HCT116 (cell line): ENCODE data around the gene CHAC1. TPM values are rescaled to one million over a fixed set of nuclear protein-coding genes. Genes with fewer than 3 reads are reported as not detected.

Experiments used
- ATAC-seq: fragments of 200-7000 bp; cut with Tn5 transposase; 2 replicates; pipeline ENCODE4 v1.9.1; 2020; ENCODE audit warnings: mild to moderate bottlenecking, moderate library complexity
- BruUV-seq: library from RNA; stranded (reverse); fragments of 400-500 nt; replicated peaks from 2 replicates; lab custom pipeline; 2021; lab: Mats Ljungman, UMichigan
- CTCF ChIA-PET: fragments of 300-600 bp; sonication (Branson Sonifier 250); formaldehyde crosslinking; loops from one replicate; lab custom pipeline; 2021; ENCODE audit warnings: antibody characterized with exemption; lab: Charles Lee
- POLR2A ChIA-PET: fragments of 300-600, 350-600 bp; sonication (Branson Sonifier 250); formaldehyde crosslinking; loops from one replicate; lab custom pipeline; 2021; ENCODE audit warnings: antibody characterized with exemption; lab: Charles Lee
- RAD21 ChIA-PET, 2 experiments: fragments of 300-600 bp; sonication (Branson Sonifier 250); formaldehyde crosslinking; loops; one replicate each; lab custom pipeline; 2023; ENCODE audit warnings: low total read pairs in 2 of 2; ENCODE audit not compliant: uncharacterized antibody in 2 of 2, unreplicated experiment in 2 of 2, low non-redundant PET in 1 of 2; lab: Charles Lee
- DNase-seq: peaks from one replicate; pipeline ENCODE4 v3.0.0-alpha.2; 2010; ENCODE audit warnings: low read depth, low spot score
- H2AFZ ChIP-seq: fragments of 200-600 bp; shearing (Covaris generic), sonication (generic); 2 replicates; pipeline ENCODE4 v1.6.1; 2017; ENCODE audit warnings: low read depth, mixed run types, mixed read lengths, antibody characterized with exemption, low read length; ENCODE audit not compliant: poor library complexity, severe bottlenecking
- H3K27ac ChIP-seq: 2 replicates; pipeline ENCODE4 v1.5.1; 2012; ENCODE audit warnings: low read depth, low read length
- H3K27me3 ChIP-seq: fragments of 200-600 bp; sonication (generic); 2 replicates; pipeline ENCODE4 v1.6.1; 2016; ENCODE audit warnings: mixed run types, low read length, mixed read lengths; ENCODE audit not compliant: insufficient read depth
- H3K36me3 ChIP-seq, 2 experiments: fragments of 200-500 bp in 1 of 2; fragments of 200-600 bp in 1 of 2; sonication (Bioruptor generic) in 1 of 2; sonication (generic) in 1 of 2; 2 replicates each; pipeline versions ENCODE4 v1.5.1 to v1.6.1; 2014 to 2016; ENCODE audit warnings: low read length in 2 of 2, inconsistent platforms in 1 of 2, mixed read lengths in 1 of 2, mixed run types in 1 of 2; ENCODE audit not compliant: insufficient read depth in 2 of 2, control insufficient read depth in 1 of 2
- H3K4me1 ChIP-seq, 2 experiments: fragments of 200-600 bp in 1 of 2; sonication (generic) in 1 of 2; 2 replicates each; pipeline versions ENCODE4 v1.5.1 to v1.6.1; 2012 to 2017; ENCODE audit warnings: low read length in 2 of 2, inconsistent platforms in 1 of 2, mild to moderate bottlenecking in 1 of 2, mixed read lengths in 1 of 2, mixed run types in 1 of 2, moderate library complexity in 1 of 2; ENCODE audit not compliant: insufficient read depth in 2 of 2, control insufficient read depth in 1 of 2
- H3K4me2 ChIP-seq: fragments of 200-600 bp; sonication (generic); 2 replicates; pipeline ENCODE4 v1.6.1; 2017; ENCODE audit warnings: mixed run types, low read length, mixed read lengths
- H3K4me3 ChIP-seq, 2 experiments: fragments of 200-600 bp in 1 of 2; sonication (generic) in 1 of 2; replicated peaks in 1 of 2; 2 replicates each; pipeline ENCODE4 v1.5.1; 2011 to 2016; ENCODE audit warnings: low read length in 2 of 2, control low read depth in 1 of 2, low read depth in 1 of 2, mild to moderate bottlenecking in 1 of 2, mixed read lengths in 1 of 2, mixed run types in 1 of 2
- H3K79me2 ChIP-seq: fragments of 200-600 bp; sonication (generic); 2 replicates; pipeline ENCODE4 v1.6.1; 2017; ENCODE audit warnings: mild to moderate bottlenecking, mixed run types, low read length, moderate library complexity, mixed read lengths; ENCODE audit not compliant: insufficient read depth
- H3K9ac ChIP-seq: fragments of 200-600 bp; sonication (generic); 2 replicates; pipeline ENCODE4 v1.6.1; 2016; ENCODE audit warnings: low read length, mixed read lengths
- H3K9me2 ChIP-seq: fragments of 200-600 bp; sonication (generic), shearing (Covaris generic); 2 replicates; pipeline ENCODE4 v1.6.1; 2017; ENCODE audit warnings: mixed run types, mild to moderate bottlenecking, moderate library complexity; ENCODE audit not compliant: insufficient read depth
- H3K9me3 ChIP-seq, 2 experiments: fragments of 200-500 bp in 1 of 2; fragments of 200-600 bp in 1 of 2; sonication (Bioruptor generic) in 1 of 2; sonication (generic) in 1 of 2; 2 replicates each; pipeline ENCODE4 v1.6.1; 2014 to 2017; ENCODE audit warnings: low read length in 2 of 2, mixed read lengths in 2 of 2, inconsistent platforms in 1 of 2, low read depth in 1 of 2, mild to moderate bottlenecking in 1 of 2, mixed run types in 1 of 2, moderate library complexity in 1 of 2; ENCODE audit not compliant: control insufficient read depth in 1 of 2, insufficient read depth in 1 of 2
- H4K20me1 ChIP-seq: fragments of 200-600 bp; sonication (generic), shearing (Covaris generic); 2 replicates; pipeline ENCODE4 v1.6.1; 2017; ENCODE audit warnings: mixed run types, mild to moderate bottlenecking, moderate library complexity; ENCODE audit not compliant: insufficient read depth
- CEBPB ChIP-seq: IDR thresholded peaks from 2 replicates; pipeline ENCODE4 v1.6.1; 2012; ENCODE audit warnings: low read depth
- EZH2 ChIP-seq: fragments of 200-600 bp; sonication (generic); IDR thresholded peaks from 2 replicates; pipeline ENCODE4 v1.6.1; 2017; ENCODE audit warnings: antibody characterized with exemption, mixed run types
- EZH2phosphoT487 ChIP-seq: fragments of 200-600 bp; IDR thresholded peaks from 2 replicates; pipeline ENCODE4 v1.6.1; 2018; ENCODE audit warnings: antibody characterized with exemption, borderline replicate concordance
- FOSL1 ChIP-seq: IDR thresholded peaks from 2 replicates; pipeline ENCODE4 v1.6.1; 2012; ENCODE audit warnings: low read depth
- JUND ChIP-seq: IDR thresholded peaks from 2 replicates; pipeline ENCODE4 v1.6.1; 2012
- POLR2A ChIP-seq: IDR thresholded peaks from 2 replicates; pipeline ENCODE4 v1.7.0; 2011; ENCODE audit warnings: borderline replicate concordance; ENCODE audit not compliant: insufficient read depth, insufficient read length; ENCODE audit errors: extremely low read depth
- POLR2AphosphoS5 ChIP-seq: IDR thresholded peaks from 2 replicates; pipeline ENCODE4 v1.6.1; 2011; ENCODE audit warnings: mild to moderate bottlenecking, low read depth, low read length, moderate library complexity
- RAD21 ChIP-seq: IDR thresholded peaks from 2 replicates; pipeline ENCODE4 v1.6.1; 2012; ENCODE audit warnings: low read depth, mild to moderate bottlenecking
- SIN3A ChIP-seq: IDR thresholded peaks from 2 replicates; pipeline ENCODE4 v1.6.1; 2012; ENCODE audit warnings: low read depth
- SP1 ChIP-seq: IDR thresholded peaks from 2 replicates; pipeline ENCODE4 v1.6.1; 2012; ENCODE audit warnings: low read depth
- TCF7L2 ChIP-seq: IDR thresholded peaks from 2 replicates; pipeline ENCODE4 v1.7.0; 2011; ENCODE audit warnings: borderline replicate concordance, inconsistent platforms; ENCODE audit not compliant: insufficient read depth, insufficient read length; ENCODE audit errors: extremely low read depth
- YY1 ChIP-seq: IDR thresholded peaks from 2 replicates; pipeline ENCODE4 v1.6.1; 2011; ENCODE audit warnings: low read length, low read depth, moderate library complexity, mild to moderate bottlenecking; ENCODE audit not compliant: insufficient replicate concordance; ENCODE audit errors: extremely low read depth
- ZFX ChIP-seq: fragments of 450-650 bp; IDR thresholded peaks from 2 replicates; pipeline ENCODE4 v1.6.1; 2017
- ZNF274 ChIP-seq: fragments of 200-500 bp; sonication (Bioruptor generic); IDR thresholded peaks from 2 replicates; pipeline ENCODE4 v1.6.1; 2014; ENCODE audit warnings: mild to moderate bottlenecking, low read depth, low read length, inconsistent platforms
- intact Hi-C: fragments of 100-400 bp; cut with micrococcal nuclease; formaldehyde crosslinking; loops from 2 replicates; pipeline ENCODE4 v1.10.0; 2022
- total RNA-seq: library from RNA; stranded (reverse); gene quantifications from one replicate; pipeline ENCODE4 v1.2.1, GENCODE V29; 2021; ENCODE audit not compliant: unreplicated experiment
- TF ChIP-seq, protein P1 (sequence below): IDR thresholded peaks from 2 replicates; pipeline ENCODE4 v1.6.1; 2011; ENCODE audit warnings: mild to moderate bottlenecking, low read length, moderate library complexity; ENCODE audit not compliant: insufficient replicate concordance; ENCODE audit errors: extremely low read depth
- TF ChIP-seq, protein P2 (sequence below): IDR thresholded peaks from 2 replicates; pipeline ENCODE4 v1.6.1; 2012
- TF ChIP-seq, protein P3 (sequence below): IDR thresholded peaks from 2 replicates; pipeline ENCODE4 v1.6.1; 2012; ENCODE audit warnings: low read depth
- TF ChIP-seq, protein P4 (sequence below): IDR thresholded peaks from 2 replicates; pipeline ENCODE4 v1.6.1; 2012

Gene CHAC1
- total RNA-seq, 1 experiment from 2014 or later, result 58.9 TPM

DNA sequence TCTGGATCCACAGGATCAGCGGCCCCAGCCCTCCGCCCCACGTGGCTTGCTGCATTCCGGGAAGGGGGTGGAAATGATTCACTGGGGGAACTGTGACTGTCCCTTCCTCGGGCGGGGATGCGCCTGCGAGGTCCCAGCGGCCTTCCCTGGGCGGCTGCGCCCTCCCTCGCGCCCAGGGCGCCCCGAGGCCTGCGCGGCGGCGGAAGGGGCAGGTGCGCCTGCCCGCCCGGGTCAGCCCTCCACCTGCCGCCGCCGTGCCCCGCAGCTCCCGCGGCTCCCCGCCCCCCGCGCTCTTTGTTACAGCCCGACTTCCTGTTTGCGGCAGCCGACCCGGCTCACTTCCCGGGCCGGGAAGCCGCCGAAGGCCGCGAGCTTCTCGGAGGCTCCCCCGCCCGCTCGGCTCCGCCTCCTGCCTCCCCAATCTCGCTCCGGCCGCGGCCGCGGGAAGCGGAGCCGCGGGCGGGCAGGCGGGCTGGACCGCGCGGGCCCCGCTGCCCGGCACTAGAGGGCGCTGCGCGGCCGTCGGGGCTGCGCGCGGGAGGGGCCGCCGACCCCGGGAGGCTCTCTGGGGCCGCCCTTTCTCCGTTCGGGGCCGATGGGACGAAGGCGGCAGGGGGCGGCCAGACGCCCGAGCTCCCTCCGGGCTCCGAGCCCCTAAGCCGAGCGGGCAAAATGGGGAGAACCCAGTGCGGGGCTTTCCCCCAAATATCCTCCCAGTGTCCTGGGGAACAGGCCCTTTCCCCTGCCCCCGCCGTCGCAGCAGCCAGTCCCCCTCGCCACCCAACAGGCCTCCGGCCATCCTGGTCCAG lies 11.5 kb upstream of the CHAC1 start:
- Histone ChIP-seq H3K36me3 (no peaks in the 10 kb centered on the region), H3K9ac (peak overlapping the region; percentile 73), H3K4me2 (peak overlapping the region; percentile 97), H3K27ac (peak overlapping the region; percentile 72), H2AFZ (peak overlapping the region; percentile 46), H3K79me2 (no peaks in the 10 kb centered on the region), H4K20me1 (no peaks in the 10 kb centered on the region), H3K27me3 (no peaks in the 10 kb centered on the region), H3K4me1 (peaks cover 17 to 18% of the 10 kb centered on the region in 2 experiments; a peak in 3 of 4 replicates), H3K9me3 (no peaks in the 10 kb centered on the region), H3K4me3 (peak overlapping the region; percentile 53 to 60), H3K9me2 (no peaks in the 10 kb centered on the region)
- no peak for DNase-seq
- ATAC-seq, result peak; percentile 87
- CTCF ChIA-PET, result interaction anchor here (0.8 to 2.7 kb wide), 13 partner anchors 9 to 289 kb away, joined by 3 to 36 read pairs (median 5); partner anchors contain the start of genes CHAC1, CHP1 and DLL4
- intact Hi-C loops, result no loop called here
- POLR2A ChIA-PET, result interaction anchor here (1.0 to 5.7 kb wide), 4 partner anchors 11 to 17 kb away, joined by 3 to 39 read pairs (median 22); partner anchors contain the start of genes CHAC1 and DLL4
- RAD21 ChIA-PET, result interaction anchor here in 1 of 2 experiments (1.2 to 1.6 kb wide), 2 partner anchors 13 to 35 kb away, joined by 4 read pairs; partner anchors contain the start of gene DLL4
- no TSS peak for BruUV-seq
- TF ChIP-seq RAD21, result peak; percentile 53
- no peak for TF ChIP-seq SP1
- no peak for TF ChIP-seq ZNF274
- TF ChIP-seq ZFX, result peak; percentile 87
- peak; percentile 45 for TF ChIP-seq POLR2AphosphoS5
- no peak for TF ChIP-seq CEBPB
- no peak for TF ChIP-seq TCF7L2
- TF ChIP-seq YY1, result no peak
- TF ChIP-seq, protein P1, sequence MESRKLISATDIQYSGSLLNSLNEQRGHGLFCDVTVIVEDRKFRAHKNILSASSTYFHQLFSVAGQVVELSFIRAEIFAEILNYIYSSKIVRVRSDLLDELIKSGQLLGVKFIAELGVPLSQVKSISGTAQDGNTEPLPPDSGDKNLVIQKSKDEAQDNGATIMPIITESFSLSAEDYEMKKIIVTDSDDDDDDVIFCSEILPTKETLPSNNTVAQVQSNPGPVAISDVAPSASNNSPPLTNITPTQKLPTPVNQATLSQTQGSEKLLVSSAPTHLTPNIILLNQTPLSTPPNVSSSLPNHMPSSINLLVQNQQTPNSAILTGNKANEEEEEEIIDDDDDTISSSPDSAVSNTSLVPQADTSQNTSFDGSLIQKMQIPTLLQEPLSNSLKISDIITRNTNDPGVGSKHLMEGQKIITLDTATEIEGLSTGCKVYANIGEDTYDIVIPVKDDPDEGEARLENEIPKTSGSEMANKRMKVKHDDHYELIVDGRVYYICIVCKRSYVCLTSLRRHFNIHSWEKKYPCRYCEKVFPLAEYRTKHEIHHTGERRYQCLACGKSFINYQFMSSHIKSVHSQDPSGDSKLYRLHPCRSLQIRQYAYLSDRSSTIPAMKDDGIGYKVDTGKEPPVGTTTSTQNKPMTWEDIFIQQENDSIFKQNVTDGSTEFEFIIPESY, result no peak
- TF ChIP-seq POLR2A, result peak; percentile 55
- TF ChIP-seq, protein P2, sequence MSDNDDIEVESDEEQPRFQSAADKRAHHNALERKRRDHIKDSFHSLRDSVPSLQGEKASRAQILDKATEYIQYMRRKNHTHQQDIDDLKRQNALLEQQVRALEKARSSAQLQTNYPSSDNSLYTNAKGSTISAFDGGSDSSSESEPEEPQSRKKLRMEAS, result no peak; the same call in 1 of the 2 replicates
- no peak for TF ChIP-seq EZH2phosphoT487
- no peak for TF ChIP-seq EZH2
- no peak for TF ChIP-seq JUND
- TF ChIP-seq, protein P3, sequence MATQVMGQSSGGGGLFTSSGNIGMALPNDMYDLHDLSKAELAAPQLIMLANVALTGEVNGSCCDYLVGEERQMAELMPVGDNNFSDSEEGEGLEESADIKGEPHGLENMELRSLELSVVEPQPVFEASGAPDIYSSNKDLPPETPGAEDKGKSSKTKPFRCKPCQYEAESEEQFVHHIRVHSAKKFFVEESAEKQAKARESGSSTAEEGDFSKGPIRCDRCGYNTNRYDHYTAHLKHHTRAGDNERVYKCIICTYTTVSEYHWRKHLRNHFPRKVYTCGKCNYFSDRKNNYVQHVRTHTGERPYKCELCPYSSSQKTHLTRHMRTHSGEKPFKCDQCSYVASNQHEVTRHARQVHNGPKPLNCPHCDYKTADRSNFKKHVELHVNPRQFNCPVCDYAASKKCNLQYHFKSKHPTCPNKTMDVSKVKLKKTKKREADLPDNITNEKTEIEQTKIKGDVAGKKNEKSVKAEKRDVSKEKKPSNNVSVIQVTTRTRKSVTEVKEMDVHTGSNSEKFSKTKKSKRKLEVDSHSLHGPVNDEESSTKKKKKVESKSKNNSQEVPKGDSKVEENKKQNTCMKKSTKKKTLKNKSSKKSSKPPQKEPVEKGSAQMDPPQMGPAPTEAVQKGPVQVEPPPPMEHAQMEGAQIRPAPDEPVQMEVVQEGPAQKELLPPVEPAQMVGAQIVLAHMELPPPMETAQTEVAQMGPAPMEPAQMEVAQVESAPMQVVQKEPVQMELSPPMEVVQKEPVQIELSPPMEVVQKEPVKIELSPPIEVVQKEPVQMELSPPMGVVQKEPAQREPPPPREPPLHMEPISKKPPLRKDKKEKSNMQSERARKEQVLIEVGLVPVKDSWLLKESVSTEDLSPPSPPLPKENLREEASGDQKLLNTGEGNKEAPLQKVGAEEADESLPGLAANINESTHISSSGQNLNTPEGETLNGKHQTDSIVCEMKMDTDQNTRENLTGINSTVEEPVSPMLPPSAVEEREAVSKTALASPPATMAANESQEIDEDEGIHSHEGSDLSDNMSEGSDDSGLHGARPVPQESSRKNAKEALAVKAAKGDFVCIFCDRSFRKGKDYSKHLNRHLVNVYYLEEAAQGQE, result no peak
- no peak for TF ChIP-seq FOSL1
- TF ChIP-seq, protein P4, sequence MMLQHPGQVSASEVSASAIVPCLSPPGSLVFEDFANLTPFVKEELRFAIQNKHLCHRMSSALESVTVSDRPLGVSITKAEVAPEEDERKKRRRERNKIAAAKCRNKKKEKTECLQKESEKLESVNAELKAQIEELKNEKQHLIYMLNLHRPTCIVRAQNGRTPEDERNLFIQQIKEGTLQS, result no peak
- no peak for TF ChIP-seq SIN3A
